Fibroblast of the conjunctiva (primary cell): Measurements from ENCODE around the gene SMC5.
A peak's percentile ranks its signal among the peaks of the same experiment; 100 is the strongest.
"Not testable (repeated sequence)": the region's sequence is repeated elsewhere in the genome, so short reads cannot be mapped to it uniquely, and the experiment has no call there.

Experiments
- DNase-seq: peaks from one replicate; pipeline ENCODE4 v3.0.0-alpha.2; 2010; ENCODE audit warnings: low read depth

The SMC5 gene

GRCh38 chr9:70258692-70259511 is at the start of gene SMC5:
Gene SMC5 (plus strand): TSS chr9:70258978. CDS start chr9:70259079, 101 bp downstream.
- DNase-seq, result peak; percentile 90

- no peak for DNase-seq
These were observed 41.7 kb upstream of the SMC5 start for GRCh38 chr9:70217029-70217428.

DNA sequence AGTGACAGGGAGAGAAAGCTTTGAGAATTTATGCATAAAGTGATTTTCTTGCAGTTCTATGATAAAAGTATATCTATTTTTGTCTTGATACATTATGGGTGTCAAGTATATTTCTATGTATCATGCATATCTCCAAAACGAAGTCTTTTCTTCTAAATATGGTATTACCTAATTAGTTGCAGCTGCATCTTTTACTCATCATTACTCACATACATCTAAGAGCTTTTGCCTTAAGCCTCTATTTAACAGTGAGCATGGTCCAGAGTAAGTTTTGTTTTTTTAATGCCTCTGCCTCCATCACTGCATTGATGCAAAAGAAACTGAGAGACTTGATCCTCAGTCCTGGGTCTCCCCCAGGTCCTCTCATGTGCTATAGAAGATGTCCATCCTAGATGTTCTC is 40.0 kb upstream of the SMC5 start:
- DNase-seq, result peak; percentile 27

DNA sequence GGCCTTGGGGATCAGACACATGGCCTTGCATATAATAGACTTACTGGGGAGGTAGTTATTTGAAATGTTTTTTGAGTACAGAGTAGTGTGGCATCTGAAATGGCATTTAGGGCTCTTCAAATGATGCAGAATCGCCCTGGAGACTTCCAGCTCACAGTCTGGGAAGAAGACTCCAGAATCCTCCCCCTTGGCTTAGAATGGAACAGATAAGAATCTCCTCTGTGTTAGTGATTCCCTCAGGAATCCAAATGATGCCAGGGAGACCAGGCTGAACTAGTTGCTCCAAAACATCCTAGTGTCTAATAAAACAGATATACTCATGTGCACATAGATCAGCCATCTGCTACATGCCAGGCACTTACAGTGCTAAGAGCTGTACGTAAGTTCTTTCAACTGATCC is 38.6 kb upstream of the SMC5 start:
- DNase-seq, result no peak

DNA sequence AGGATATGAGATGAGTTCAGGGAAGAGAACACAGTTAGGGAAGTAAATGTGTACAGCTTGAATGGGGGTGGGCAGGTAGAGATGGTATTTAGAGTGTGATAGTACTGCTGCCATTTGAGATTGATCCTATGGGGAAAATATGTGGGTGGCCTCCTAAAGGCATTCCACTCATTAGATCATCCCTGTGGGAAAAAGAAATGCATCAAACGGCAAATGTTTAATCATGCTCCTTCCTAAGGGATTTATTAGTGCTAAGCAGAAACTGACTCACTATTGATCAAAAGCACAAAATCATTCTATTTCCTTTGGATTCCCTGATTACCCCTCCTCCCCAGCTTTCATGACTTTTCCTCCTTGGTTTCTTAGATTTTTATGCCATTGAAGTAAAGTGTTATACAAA is 36.4 kb upstream of the SMC5 start:
- no peak for DNase-seq

- DNase-seq, result no peak
These were observed 30.7 kb upstream of the SMC5 start for GRCh38 chr9:70228118-70228517.

DNA sequence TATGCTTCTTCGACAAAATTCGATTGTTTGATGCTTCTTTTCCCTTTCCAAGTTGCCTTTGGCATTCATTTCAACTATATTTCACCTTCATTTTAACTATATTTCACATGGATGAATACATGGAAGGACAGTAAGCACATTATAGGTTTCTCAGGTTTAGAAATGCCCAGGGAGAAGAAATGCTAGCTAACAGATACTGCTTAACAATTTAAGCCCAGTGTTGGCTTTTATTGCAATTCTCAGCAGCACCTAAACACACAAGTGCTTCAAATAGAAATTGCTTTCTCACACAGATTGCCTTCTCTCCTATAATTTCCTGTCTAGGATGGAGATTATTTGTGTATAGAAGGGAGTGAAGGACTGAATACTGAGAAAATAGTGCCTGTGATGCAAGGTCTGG is 30.2 kb upstream of the SMC5 start:
- DNase-seq, result no peak

- DNase-seq, result no peak
These were observed 29.8 kb upstream of the SMC5 start for GRCh38 chr9:70229026-70229425.

DNA sequence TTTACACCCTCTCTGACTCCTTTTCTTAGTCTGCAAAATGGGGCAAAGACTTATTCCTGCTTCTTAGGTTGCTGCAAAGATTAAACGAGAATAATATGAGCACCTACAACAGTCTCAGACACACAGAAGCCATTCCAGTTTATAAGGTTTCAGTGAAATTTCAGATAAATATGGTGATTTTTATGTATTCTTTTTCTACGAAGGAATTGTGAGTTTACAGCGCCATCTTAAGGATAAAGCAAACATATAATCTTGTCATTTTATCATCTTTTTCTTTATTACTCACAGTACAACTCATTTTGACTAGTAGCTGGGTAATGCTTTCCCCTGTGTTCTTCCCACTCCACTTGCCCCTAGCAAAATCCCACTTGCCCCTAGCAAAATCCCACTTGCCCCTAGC is 29.2 kb upstream of the SMC5 start:
- no peak for DNase-seq

DNA sequence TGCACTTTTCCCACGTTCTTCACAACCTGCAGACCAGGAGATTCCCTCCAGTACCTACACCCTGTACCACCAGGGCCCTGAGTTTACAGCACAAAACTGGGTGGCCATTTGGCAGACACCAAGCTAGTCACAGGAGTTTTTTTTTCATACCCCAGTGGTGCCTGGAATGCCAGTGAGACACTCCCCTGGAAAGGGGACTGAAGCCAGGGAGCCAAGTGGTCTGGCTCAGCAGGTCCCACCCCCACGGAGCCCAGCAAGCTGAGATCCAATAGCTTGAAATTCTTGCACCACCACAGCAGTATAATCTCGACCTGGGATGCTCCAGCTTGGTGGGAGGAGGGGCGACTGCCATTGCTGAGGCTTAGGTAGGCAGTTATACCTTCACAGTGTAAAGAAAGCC is 26.3 kb upstream of the SMC5 start:
- no peak for DNase-seq

- DNase-seq, result not testable (repeated sequence)
These were observed 24.6 kb upstream of the SMC5 start for GRCh38 chr9:70234208-70234607.

DNA sequence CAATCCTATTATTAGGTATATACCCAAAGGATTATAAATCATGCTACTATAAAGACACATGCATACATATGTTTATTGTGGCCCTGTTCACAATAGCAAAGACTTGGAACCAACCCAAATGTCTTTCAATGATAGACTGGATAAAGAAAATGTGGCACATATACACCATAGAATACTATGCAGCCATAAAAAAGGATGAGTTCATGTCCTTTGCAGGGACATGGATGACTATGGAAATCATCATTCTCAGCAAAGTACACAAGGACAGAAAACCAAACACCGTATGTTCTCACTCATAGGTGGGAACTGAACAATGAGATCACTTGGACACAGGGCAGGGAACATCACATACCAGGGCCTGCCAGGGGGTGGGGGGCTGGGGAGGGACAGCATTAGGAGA is 12.8 kb upstream of the SMC5 start:
- DNase-seq, result not testable (repeated sequence)

DNA sequence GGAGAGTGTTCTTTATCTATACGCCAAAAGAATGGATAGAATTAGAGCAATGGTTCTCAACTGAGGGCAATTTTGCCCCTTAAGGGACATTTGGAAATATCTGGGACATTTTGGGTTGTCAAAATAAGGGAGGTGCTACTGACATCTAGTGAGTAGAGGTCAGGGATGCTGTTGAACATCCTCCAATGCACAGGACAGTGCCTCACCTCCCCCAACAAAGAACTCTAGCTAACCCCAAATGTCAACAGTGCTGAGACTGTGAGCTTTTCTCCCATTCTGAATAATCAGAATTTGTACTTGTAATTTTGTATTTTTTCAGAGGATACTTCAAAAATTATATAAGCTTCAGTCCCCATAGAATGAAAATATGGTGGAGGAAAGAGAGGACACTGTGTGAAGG is 8.6 kb upstream of the SMC5 start:
- DNase-seq, result no peak

- DNase-seq, result no peak
These were observed 3.3 kb upstream of the SMC5 start for GRCh38 chr9:70255486-70255885.

DNA sequence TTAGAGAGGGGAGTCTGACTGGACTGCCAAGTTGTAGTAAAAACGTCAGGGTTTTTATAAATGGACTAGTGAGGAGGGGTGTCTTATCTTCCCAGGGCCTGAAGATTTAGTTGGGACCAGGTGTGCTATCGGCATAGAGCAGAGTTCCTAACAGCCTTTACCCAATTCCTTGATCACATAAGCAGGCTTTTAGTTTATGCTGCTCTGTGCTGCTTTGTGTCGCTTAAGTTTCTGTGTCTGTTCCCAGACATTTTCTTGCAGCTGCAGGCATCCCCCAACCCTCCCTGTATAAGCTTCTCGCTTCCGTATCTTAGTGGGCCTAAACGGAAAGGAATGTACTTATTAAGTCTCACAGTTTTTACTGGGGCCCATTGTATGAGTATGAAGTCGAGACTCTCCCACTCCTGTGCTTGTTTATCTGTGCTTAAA is 2.6 kb upstream of the SMC5 start:
- peak; percentile 55 for DNase-seq

GRCh38 chr9:70257502-70257901 is 1.3 kb upstream of the SMC5 start:
- DNase-seq, result no peak

GRCh38 chr9:70257991-70258691 is 637 bp upstream of the SMC5 start:
- peak; percentile 10 for DNase-seq

GRCh38 chr9:70259512-70259802 is 679 bp downstream of the SMC5 start:
- no peak for DNase-seq

DNA sequence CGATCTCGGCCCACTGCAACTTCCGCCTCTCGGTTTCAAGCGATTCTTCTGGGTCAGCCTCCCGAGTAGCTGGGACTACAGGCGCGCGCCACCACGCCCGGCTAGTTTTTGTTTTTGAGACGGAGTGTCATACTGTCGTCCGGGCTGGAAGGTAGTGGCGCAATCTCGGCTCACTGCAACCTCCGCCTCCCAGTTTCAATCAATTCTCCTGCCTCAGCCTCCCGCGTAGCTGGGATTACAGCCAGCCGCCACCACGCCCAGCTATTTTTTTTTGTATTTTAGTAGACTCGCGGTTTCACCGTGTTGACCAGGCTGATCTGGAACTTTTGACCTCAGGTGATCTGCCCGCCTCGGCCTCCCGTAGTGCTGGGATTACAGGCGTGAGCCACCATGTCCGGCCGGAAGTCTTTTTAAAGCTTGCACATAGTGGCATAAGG is 1.2 kb downstream of the SMC5 start:
- DNase-seq, result no peak

DNA sequence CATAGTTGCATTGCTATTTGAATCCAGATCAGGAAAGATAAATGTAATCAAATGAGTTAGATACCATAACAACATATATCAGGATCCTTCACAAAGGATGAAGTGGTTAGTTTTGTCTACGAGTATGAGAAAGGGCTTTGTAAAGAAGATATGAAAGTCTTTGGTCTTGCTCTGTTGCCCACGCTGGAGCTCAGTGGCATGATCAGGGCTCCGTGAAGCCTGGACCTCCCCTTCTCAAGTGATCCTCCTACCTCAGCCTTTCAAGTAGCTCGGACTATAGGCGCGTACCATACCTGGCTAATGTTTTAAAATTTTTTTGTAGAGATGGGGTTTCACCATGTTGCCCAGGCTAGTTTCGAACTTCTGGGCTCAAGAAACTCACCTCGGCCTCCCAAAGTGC is 1.8 kb downstream of the SMC5 start:
- no peak for DNase-seq

- DNase-seq, result no peak
These were observed 2.5 kb downstream of the SMC5 start for GRCh38 chr9:70261131-70261870.

GRCh38 chr9:70262366-70262765 is 3.6 kb downstream of the SMC5 start:
- DNase-seq, result no peak

DNA sequence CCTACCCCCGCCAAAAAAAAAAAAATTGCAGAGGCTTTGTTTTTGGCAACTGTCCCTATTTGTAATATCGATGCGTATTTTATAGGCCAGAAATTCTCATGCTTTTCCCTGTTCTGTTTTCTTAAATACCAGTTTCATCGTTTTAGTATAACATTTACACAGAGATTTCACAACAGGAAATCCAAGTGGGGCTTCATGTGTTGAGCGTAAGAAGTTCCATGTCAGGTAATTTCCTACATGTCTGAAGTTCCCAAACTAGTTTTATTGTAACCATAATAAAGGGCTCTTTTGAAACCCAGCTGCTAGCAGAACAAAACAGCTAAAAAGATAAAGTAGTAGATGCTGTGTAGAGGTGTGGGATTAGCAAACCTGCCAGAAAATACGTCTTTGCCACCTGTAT is 4.2 kb downstream of the SMC5 start:
- DNase-seq, result no peak
